Measurements from ENCODE around the gene SMLR1.

Gene SMLR1

GRCh38 chr6:130858054-130858453 lies 30.8 kb downstream of the SMLR1 start:
- no peaks in the 10 kb centered on the region for H3K9me3 ChIP-seq (ENCODE audit: control insufficient read depth in 1 of 2, low read length in 2 of 2)
- no peaks in the 10 kb centered on the region for H3K27me3 ChIP-seq (ENCODE audit: low read depth, low read length)
- peaks cover 0 to 13% of the 10 kb centered on the region in 2 donors for H3K36me3 ChIP-seq (ENCODE audit: control insufficient read depth in 1 of 2, insufficient read depth in 2 of 2, low read length in 2 of 2)
- H3K4me1 ChIP-seq (ENCODE audit: control insufficient read depth in 1 of 2, insufficient read depth in 2 of 2, low read length in 2 of 2): no peaks in the 10 kb centered on the region
- H3K4me3 ChIP-seq (ENCODE audit: low read depth in 1 of 2, low read length in 2 of 2): no peak overlapping the region
- H3K27ac ChIP-seq (ENCODE audit: low read length): no peak overlapping the region

- Histone ChIP-seq H3K4me1 (ENCODE audit: control insufficient read depth in 1 of 2, insufficient read depth in 2 of 2, low read length in 2 of 2) (no peaks in the 10 kb centered on the region), H3K36me3 (ENCODE audit: control insufficient read depth in 1 of 2, insufficient read depth in 2 of 2, low read length in 2 of 2) (peaks cover 4 to 9% of the 10 kb centered on the region in 2 donors), H3K27me3 (ENCODE audit: low read depth, low read length) (no peaks in the 10 kb centered on the region), H3K27ac (ENCODE audit: low read length) (no peak overlapping the region), H3K9me3 (ENCODE audit: control insufficient read depth in 1 of 2, low read length in 2 of 2) (no peaks in the 10 kb centered on the region), H3K4me3 (ENCODE audit: low read depth in 1 of 2, low read length in 2 of 2) (no peak overlapping the region)
Measured at GRCh38 chr6:130858498-130859160, 31.4 kb downstream of the SMLR1 start.

- Histone ChIP-seq H3K9me3 (ENCODE audit: control insufficient read depth in 1 of 2, low read length in 2 of 2) (no peaks in the 10 kb centered on the region), H3K4me3 (ENCODE audit: low read depth in 1 of 2, low read length in 2 of 2) (no peak overlapping the region), H3K36me3 (ENCODE audit: control insufficient read depth in 1 of 2, insufficient read depth in 2 of 2, low read length in 2 of 2) (peaks cover 5 to 12% of the 10 kb centered on the region in 2 donors), H3K27me3 (ENCODE audit: low read depth, low read length) (no peaks in the 10 kb centered on the region), H3K4me1 (ENCODE audit: control insufficient read depth in 1 of 2, insufficient read depth in 2 of 2, low read length in 2 of 2) (no peaks in the 10 kb centered on the region), H3K27ac (ENCODE audit: low read length) (no peak overlapping the region)
Measured at GRCh38 chr6:130859161-130859867, 32.1 kb downstream of the SMLR1 start.

GRCh38 chr6:130862370-130862769 lies 35.2 kb downstream of the SMLR1 start:
- Histone ChIP-seq H3K4me1 (ENCODE audit: control insufficient read depth in 1 of 2, insufficient read depth in 2 of 2, low read length in 2 of 2) (no peaks in the 10 kb centered on the region), H3K27ac (ENCODE audit: low read length) (no peak overlapping the region), H3K9me3 (ENCODE audit: control insufficient read depth in 1 of 2, low read length in 2 of 2) (no peaks in the 10 kb centered on the region), H3K4me3 (ENCODE audit: low read depth in 1 of 2, low read length in 2 of 2) (no peak overlapping the region), H3K36me3 (ENCODE audit: control insufficient read depth in 1 of 2, insufficient read depth in 2 of 2, low read length in 2 of 2) (peaks cover 5 to 33% of the 10 kb centered on the region in 2 donors), H3K27me3 (ENCODE audit: low read depth, low read length) (no peaks in the 10 kb centered on the region)

GRCh38 chr6:130863415-130864230 lies 36.4 kb downstream of the SMLR1 start:
- Histone ChIP-seq H3K27me3 (ENCODE audit: low read depth, low read length) (no peaks in the 10 kb centered on the region), H3K36me3 (ENCODE audit: control insufficient read depth in 1 of 2, insufficient read depth in 2 of 2, low read length in 2 of 2) (peaks cover 5 to 29% of the 10 kb centered on the region in 2 donors), H3K4me3 (ENCODE audit: low read depth in 1 of 2, low read length in 2 of 2) (no peak overlapping the region), H3K9me3 (ENCODE audit: control insufficient read depth in 1 of 2, low read length in 2 of 2) (no peaks in the 10 kb centered on the region), H3K27ac (ENCODE audit: low read length) (no peak overlapping the region), H3K4me1 (ENCODE audit: control insufficient read depth in 1 of 2, insufficient read depth in 2 of 2, low read length in 2 of 2) (no peaks in the 10 kb centered on the region)

GRCh38 chr6:130864344-130864743 lies 37.1 kb downstream of the SMLR1 start:
- H3K27ac ChIP-seq (ENCODE audit: low read length): no peak overlapping the region
- no peaks in the 10 kb centered on the region for H3K27me3 ChIP-seq (ENCODE audit: low read depth, low read length)
- H3K4me3 ChIP-seq (ENCODE audit: low read depth in 1 of 2, low read length in 2 of 2): no peak overlapping the region
- no peaks in the 10 kb centered on the region for H3K9me3 ChIP-seq (ENCODE audit: control insufficient read depth in 1 of 2, low read length in 2 of 2)
- peaks cover 9 to 29% of the 10 kb centered on the region in 2 donors for H3K36me3 ChIP-seq (ENCODE audit: control insufficient read depth in 1 of 2, insufficient read depth in 2 of 2, low read length in 2 of 2)
- H3K4me1 ChIP-seq (ENCODE audit: control insufficient read depth in 1 of 2, insufficient read depth in 2 of 2, low read length in 2 of 2): no peaks in the 10 kb centered on the region

- Histone ChIP-seq H3K4me3 (ENCODE audit: low read depth in 1 of 2, low read length in 2 of 2) (no peak overlapping the region), H3K9me3 (ENCODE audit: control insufficient read depth in 1 of 2, low read length in 2 of 2) (no peaks in the 10 kb centered on the region), H3K36me3 (ENCODE audit: control insufficient read depth in 1 of 2, insufficient read depth in 2 of 2, low read length in 2 of 2) (peaks cover 14 to 30% of the 10 kb centered on the region in 2 donors), H3K4me1 (ENCODE audit: control insufficient read depth in 1 of 2, insufficient read depth in 2 of 2, low read length in 2 of 2) (no peaks in the 10 kb centered on the region), H3K27ac (ENCODE audit: low read length) (no peak overlapping the region), H3K27me3 (ENCODE audit: low read depth, low read length) (no peaks in the 10 kb centered on the region)
Measured at GRCh38 chr6:130865793-130866192, 38.6 kb downstream of the SMLR1 start.

- no peaks in the 10 kb centered on the region for H3K27me3 ChIP-seq (ENCODE audit: low read depth, low read length)
- H3K4me3 ChIP-seq (ENCODE audit: low read depth in 1 of 2, low read length in 2 of 2): no peak overlapping the region
- no peaks in the 10 kb centered on the region for H3K4me1 ChIP-seq (ENCODE audit: control insufficient read depth in 1 of 2, insufficient read depth in 2 of 2, low read length in 2 of 2)
- H3K27ac ChIP-seq (ENCODE audit: low read length): no peak overlapping the region
- no peaks in the 10 kb centered on the region for H3K9me3 ChIP-seq (ENCODE audit: control insufficient read depth in 1 of 2, low read length in 2 of 2)
- peaks cover 9 to 23% of the 10 kb centered on the region in 2 donors for H3K36me3 ChIP-seq (ENCODE audit: control insufficient read depth in 1 of 2, insufficient read depth in 2 of 2, low read length in 2 of 2)
Measured at GRCh38 chr6:130869681-130870080, 42.5 kb downstream of the SMLR1 start.

- no peak overlapping the region for H3K27ac ChIP-seq (ENCODE audit: low read length)
- peaks cover 9 to 18% of the 10 kb centered on the region in 2 donors for H3K36me3 ChIP-seq (ENCODE audit: control insufficient read depth in 1 of 2, insufficient read depth in 2 of 2, low read length in 2 of 2)
- no peaks in the 10 kb centered on the region for H3K4me1 ChIP-seq (ENCODE audit: control insufficient read depth in 1 of 2, insufficient read depth in 2 of 2, low read length in 2 of 2)
- no peak overlapping the region for H3K4me3 ChIP-seq (ENCODE audit: low read depth in 1 of 2, low read length in 2 of 2)
- no peaks in the 10 kb centered on the region for H3K27me3 ChIP-seq (ENCODE audit: low read depth, low read length)
- no peaks in the 10 kb centered on the region for H3K9me3 ChIP-seq (ENCODE audit: control insufficient read depth in 1 of 2, low read length in 2 of 2)
Measured at GRCh38 chr6:130870179-130870880, 43.1 kb downstream of the SMLR1 start.

- Histone ChIP-seq H3K36me3 (ENCODE audit: control insufficient read depth in 1 of 2, insufficient read depth in 2 of 2, low read length in 2 of 2) (peaks cover 6 to 9% of the 10 kb centered on the region in 2 donors), H3K4me1 (ENCODE audit: control insufficient read depth in 1 of 2, insufficient read depth in 2 of 2, low read length in 2 of 2) (no peaks in the 10 kb centered on the region), H3K4me3 (ENCODE audit: low read depth in 1 of 2, low read length in 2 of 2) (no peak overlapping the region), H3K9me3 (ENCODE audit: control insufficient read depth in 1 of 2, low read length in 2 of 2) (no peaks in the 10 kb centered on the region), H3K27ac (ENCODE audit: low read length) (no peak overlapping the region), H3K27me3 (ENCODE audit: low read depth, low read length) (no peaks in the 10 kb centered on the region)
Measured at GRCh38 chr6:130872250-130873095, 45.3 kb downstream of the SMLR1 start.
